BLaER1 treated with 17β-estradiol and CSF1 and Interleukin-3, amounts not matched to agents 10 nM and 100 nM (cell line): ENCODE data around the gene CYB5A.
A peak's percentile ranks its signal among the peaks of the same experiment; 100 is the strongest.
"Not testable (repeated sequence)": the region's sequence is repeated elsewhere in the genome, so short reads cannot be mapped to it uniquely, and the experiment has no call there.

Source experiments
- H3K27ac ChIP-seq, 11 experiments: shearing (Covaris generic); formaldehyde crosslinking; 2 replicates each; pipeline ENCODE4 v1.8.1; 2022
- H3K27me3 ChIP-seq, 11 experiments: shearing (Covaris generic); formaldehyde crosslinking; 2 replicates each; pipeline ENCODE4 v1.8.1; 2022
- H3K36me3 ChIP-seq, 11 experiments: shearing (Covaris generic); formaldehyde crosslinking; 2 replicates each; pipeline ENCODE4 v1.8.1; 2022
- H3K4me1 ChIP-seq, 10 experiments: shearing (Covaris generic); formaldehyde crosslinking; 2 replicates each; pipeline ENCODE4 v1.8.1; 2022
- H3K4me2 ChIP-seq, 11 experiments: shearing (Covaris generic); formaldehyde crosslinking; 2 replicates each; pipeline ENCODE4 v1.8.1; 2022
- H3K4me3 ChIP-seq, 10 experiments: shearing (Covaris generic); formaldehyde crosslinking; 2 replicates each; pipeline ENCODE4 v1.8.1; 2022
- H3K9ac ChIP-seq, 11 experiments: shearing (Covaris generic); formaldehyde crosslinking; 2 replicates each; pipeline ENCODE4 v1.8.1; 2022
- H3K9me3 ChIP-seq, 11 experiments: shearing (Covaris generic); formaldehyde crosslinking; replicated peaks in 1 of 11; 2 replicates each; pipeline ENCODE4 v1.8.1; 2022
- H4K20me1 ChIP-seq, 11 experiments: shearing (Covaris generic); formaldehyde crosslinking; 2 replicates each; pipeline ENCODE4 v1.8.1; 2022
- Cebpa-rat ChIP-seq, 11 experiments: shearing (Covaris generic); IDR thresholded peaks; 2 replicates each; pipeline ENCODE4 v1.8.1; 2022

Gene CYB5A

DNA sequence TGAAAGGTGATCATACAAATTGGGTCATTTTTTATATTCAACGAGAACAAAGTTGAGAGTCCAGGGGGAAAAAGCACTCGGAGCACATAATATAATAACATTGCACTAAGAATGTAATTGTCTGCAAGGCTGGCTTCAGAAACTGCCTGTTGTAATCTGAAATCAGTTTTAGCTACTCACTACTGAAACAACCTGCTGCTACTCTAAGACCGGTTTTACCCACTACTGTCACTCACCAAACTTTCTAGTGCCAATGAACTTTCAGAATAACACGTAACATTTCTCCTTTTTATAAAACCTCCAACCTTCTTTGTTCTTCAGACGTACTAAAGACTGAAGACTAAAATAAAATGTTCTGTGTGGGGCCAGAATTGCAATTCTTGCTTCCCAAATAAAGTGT lies 11.5 kb upstream of the CYB5A start:
- TF ChIP-seq Cebpa-rat (IDR thresholded peaks at IDR 0.05), result no peak

DNA sequence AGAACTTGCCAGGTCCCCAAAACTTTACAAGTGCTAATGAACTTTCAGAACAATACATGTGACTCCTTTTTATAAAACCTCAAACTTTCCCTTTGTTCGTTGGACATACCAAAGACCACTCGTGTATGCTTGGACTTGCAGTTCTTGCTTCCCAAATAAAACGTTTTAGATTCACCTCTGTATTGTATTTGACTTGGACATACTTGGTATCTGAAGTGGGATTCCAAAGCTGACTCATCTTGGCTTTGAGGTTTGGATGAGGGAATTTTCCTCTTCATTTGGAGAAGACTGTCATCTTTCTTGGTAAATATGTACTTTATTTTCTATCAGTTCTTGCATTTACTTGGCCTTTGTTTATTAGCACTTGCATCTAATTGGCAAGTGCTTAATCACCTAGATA lies 8.0 kb upstream of the CYB5A start:
- Histone ChIP-seq H3K4me1 (no peaks in the 10 kb centered on the region), H3K36me3 (no peaks in the 10 kb centered on the region), H3K9ac (no peak overlapping the region), H3K27me3 (no peaks in the 10 kb centered on the region), H3K9me3 (peaks cover 0 to 9% (median 0%) of the 10 kb centered on the region in 11 experiments; a peak in 3 of 22 replicates), H3K27ac (no peak overlapping the region), H4K20me1 (no peaks in the 10 kb centered on the region), H3K4me3 (no peak overlapping the region), H3K4me2 (no peak overlapping the region)
- no peak for TF ChIP-seq Cebpa-rat (IDR thresholded peaks at IDR 0.05)

More for the DNA sequence above, 11.5 kb upstream of the CYB5A start:
- Histone ChIP-seq H3K9me3 (peaks cover 0 to 9% (median 0%) of the 10 kb centered on the region in 11 experiments; a peak in 3 of 22 replicates), H3K4me2 (no peak overlapping the region), H3K27me3 (no peaks in the 10 kb centered on the region), H3K36me3 (no peaks in the 10 kb centered on the region), H3K4me3 (no peak overlapping the region), H3K27ac (no peak overlapping the region), H3K9ac (no peak overlapping the region), H4K20me1 (no peaks in the 10 kb centered on the region), H3K4me1 (no peaks in the 10 kb centered on the region)

DNA sequence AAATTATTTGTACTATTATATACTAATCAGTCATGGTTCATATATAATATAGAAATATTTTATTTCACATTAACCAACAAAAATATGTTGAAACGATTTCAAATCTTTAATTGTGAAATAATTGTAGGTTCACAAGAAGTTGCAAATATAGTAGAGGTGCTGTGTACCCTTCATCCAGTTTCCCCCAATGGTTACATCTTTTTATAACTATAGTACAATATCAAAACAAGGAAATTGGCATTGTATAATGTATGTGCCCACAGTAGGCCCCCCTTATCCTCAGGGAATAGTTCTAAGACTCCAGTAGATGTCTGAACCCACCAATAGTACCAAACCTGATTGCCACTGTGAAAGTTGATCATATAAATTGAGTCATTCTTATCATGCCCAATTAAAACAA lies 7.4 kb upstream of the CYB5A start:
- Histone ChIP-seq H3K4me1 (no peaks in the 10 kb centered on the region), H3K27me3 (no peaks in the 10 kb centered on the region), H3K4me3 (no peak overlapping the region), H3K9ac (no peak overlapping the region), H3K27ac (no peak overlapping the region), H3K36me3 (no peaks in the 10 kb centered on the region), H4K20me1 (no peaks in the 10 kb centered on the region), H3K4me2 (no peak overlapping the region), H3K9me3 (peaks cover 0 to 9% (median 0%) of the 10 kb centered on the region in 11 experiments; a peak in 3 of 22 replicates)
- TF ChIP-seq Cebpa-rat (IDR thresholded peaks at IDR 0.05), result no peak

DNA sequence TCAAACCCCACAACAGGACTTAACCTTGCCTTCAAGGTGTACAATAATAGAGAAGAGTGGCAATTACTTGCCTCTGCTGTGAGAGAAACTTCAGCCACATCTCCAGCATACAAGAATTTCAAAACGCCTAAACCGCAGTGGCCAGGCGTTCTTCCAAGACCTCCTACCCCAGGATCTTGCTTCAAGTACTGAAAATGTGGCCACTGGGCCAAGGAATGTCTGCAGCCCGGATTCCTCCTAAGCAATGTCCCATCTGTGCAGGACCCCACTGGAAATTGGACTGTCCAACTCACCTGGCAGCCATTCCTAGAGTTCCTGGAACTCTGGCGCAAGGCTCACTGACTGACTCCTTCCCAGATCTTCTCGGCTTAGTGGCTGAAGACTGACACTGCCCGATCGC lies 2.8 kb upstream of the CYB5A start:
- Histone ChIP-seq H3K4me3 (no peak overlapping the region), H3K9me3 (peaks cover 0 to 9% (median 3%) of the 10 kb centered on the region in 11 experiments; a peak in 6 of 22 replicates), H3K36me3 (no peaks in the 10 kb centered on the region), H3K27me3 (no peaks in the 10 kb centered on the region), H3K27ac (no peak overlapping the region), H3K4me2 (no peak overlapping the region), H3K9ac (no peak overlapping the region), H4K20me1 (no peaks in the 10 kb centered on the region), H3K4me1 (peaks cover 12 to 24% (median 18%) of the 10 kb centered on the region in 10 experiments)
- TF ChIP-seq Cebpa-rat (IDR thresholded peaks at IDR 0.05), result no peak

DNA sequence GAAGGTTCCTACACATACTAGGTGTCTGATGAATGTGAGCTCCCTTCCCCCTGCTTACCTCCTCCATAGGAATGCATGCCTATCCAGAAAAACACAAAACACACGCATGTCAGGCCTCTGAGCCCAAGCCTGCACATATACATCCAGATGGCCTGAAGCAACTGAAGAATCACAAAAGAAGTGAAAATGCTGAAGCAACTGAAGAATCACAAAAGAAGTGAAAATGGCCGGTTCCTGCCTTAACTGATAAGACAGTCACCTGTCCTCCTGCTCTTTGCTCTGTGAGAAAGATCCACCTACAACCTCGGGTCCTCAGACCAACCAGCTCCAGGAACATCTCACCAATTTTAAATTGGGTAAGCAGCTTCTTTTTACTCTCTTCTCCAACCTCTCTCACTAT lies 1.2 kb upstream of the CYB5A start:
- H3K4me3 ChIP-seq, result peak overlapping the region in 2 of 10 experiments; percentile 86 to 88; a peak in 4 of 20 replicates
- 0 out of 22 replicates have a peak overlapping the region, but pooled peaks of 1 of the 11 experiments have one; percentile 79 for H3K9ac ChIP-seq
- H3K27ac ChIP-seq, result peak overlapping the region in 1 of 11 experiments; percentile 71; a peak in 1 of 22 replicates
- peaks cover 15 to 29% (median 18%) of the 10 kb centered on the region in 10 experiments for H3K4me1 ChIP-seq
- not testable (repeated sequence) for H3K36me3 ChIP-seq, H3K9me3 ChIP-seq, H3K27me3 ChIP-seq, H4K20me1 ChIP-seq
- H3K4me2 ChIP-seq, result peak overlapping the region; percentile 71 to 98 (median 86); a peak in 19 of 22 replicates

DNA sequence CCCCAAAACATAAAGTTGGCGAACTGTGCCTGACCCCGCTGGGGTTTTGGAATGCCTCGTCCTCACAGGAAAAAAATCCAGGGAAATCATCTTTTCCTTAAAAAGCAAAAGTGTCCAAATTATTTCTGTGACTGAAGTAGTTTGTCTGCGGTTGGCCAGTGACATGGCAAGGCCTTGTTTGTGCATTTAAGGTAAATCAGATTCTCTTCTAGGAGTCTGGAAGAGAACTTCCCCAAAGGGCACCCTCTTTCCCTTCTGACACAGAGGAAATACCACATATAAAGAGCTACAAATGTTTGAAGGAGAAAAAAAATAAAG lies 737 bp upstream of the CYB5A start:
- Histone ChIP-seq H3K9me3 (peaks cover 0 to 5% (median 0%) of the 10 kb centered on the region in 11 experiments; a peak in 4 of 22 replicates), H3K27ac (peak overlapping the region in 10 of 11 experiments; percentile 42 to 71 (median 54); a peak in 19 of 22 replicates), H3K4me1 (peaks cover 15 to 29% (median 20%) of the 10 kb centered on the region in 10 experiments), H3K27me3 (no peaks in the 10 kb centered on the region), H3K36me3 (no peaks in the 10 kb centered on the region), H3K4me3 (peak overlapping the region; percentile 61 to 89 (median 82)), H3K9ac (peak overlapping the region; percentile 40 to 82 (median 79)), H4K20me1 (no peaks in the 10 kb centered on the region; a peak in 1 of 22 replicates), H3K4me2 (peak overlapping the region; percentile 71 to 98 (median 86))
- peak in 1 of 11 experiments; percentile 3; a peak in 2 of 22 replicates for TF ChIP-seq Cebpa-rat (IDR thresholded peaks at IDR 0.05)

DNA sequence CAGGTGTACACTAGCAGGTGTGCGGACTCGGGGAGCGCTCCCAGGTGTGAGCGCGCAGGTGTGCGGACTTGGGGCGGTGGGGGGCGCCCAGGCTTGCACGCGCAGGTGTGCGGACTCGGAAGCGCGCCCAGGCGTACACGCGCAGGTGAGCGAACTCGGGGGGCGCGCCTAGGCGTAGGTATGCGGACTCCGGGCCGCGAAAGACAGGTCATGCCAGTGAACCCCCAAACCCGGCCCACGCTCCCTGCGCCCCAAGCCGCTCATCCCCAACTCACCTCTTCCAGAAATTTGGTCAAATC lies 342 bp downstream of the CYB5A start:
- TF ChIP-seq Cebpa-rat (IDR thresholded peaks at IDR 0.05), result no peak
- H3K4me1 ChIP-seq, result peaks cover 16 to 31% (median 25%) of the 10 kb centered on the region in 10 experiments
- peak overlapping the region; percentile 61 to 89 (median 82) for H3K4me3 ChIP-seq
- H3K27me3 ChIP-seq, result no peaks in the 10 kb centered on the region
- H3K9ac ChIP-seq, result peak overlapping the region; percentile 65 to 82 (median 80)
- no peaks in the 10 kb centered on the region; a peak in 1 of 22 replicates for H4K20me1 ChIP-seq
- H3K9me3 ChIP-seq, result peaks cover 0 to 5% (median 0%) of the 10 kb centered on the region in 11 experiments; a peak in 4 of 22 replicates
- H3K27ac ChIP-seq, result peak overlapping the region; percentile 5 to 71 (median 62); a peak in 19 of 22 replicates
- H3K4me2 ChIP-seq, result peak overlapping the region; percentile 80 to 100 (median 98)
- H3K36me3 ChIP-seq, result no peaks in the 10 kb centered on the region

DNA sequence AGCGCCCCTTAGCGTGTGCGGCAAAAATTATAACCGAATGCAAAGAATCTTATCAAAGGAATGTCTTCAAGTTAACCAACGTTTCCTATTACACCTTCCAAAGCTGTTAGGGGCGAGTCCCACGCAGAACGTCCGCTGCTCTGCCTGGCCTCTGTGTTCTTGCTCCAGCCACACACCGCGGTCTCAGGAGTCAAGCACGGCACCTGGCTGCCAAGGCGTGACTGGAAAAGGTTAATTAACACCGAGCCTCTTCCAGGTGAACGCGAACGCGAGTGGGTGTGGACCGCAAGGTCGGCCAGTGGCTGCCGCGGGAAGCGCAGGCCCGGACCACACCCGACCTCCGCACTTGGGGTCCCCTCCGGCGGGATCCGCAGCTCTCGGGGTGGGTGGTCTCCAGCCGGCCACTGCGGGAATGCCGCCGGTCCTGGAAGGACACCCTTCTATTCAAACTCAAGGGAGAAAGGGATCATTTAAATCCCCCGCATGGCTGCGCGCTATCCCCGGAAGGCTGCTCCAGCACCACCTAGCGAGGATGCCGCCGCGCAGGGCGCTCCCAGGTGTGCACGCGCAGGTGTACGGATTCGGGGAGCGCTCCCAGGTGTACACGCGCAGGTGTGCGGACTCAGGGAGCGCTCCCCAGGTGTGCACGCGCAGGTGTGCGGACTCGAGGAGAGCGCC lies 830 bp downstream of the CYB5A start:
- peaks cover 0 to 5% (median 0%) of the 10 kb centered on the region in 11 experiments; a peak in 4 of 22 replicates for H3K9me3 ChIP-seq
- no peaks in the 10 kb centered on the region for H3K27me3 ChIP-seq
- no peaks in the 10 kb centered on the region; a peak in 1 of 22 replicates for H4K20me1 ChIP-seq
- H3K9ac ChIP-seq, result peak overlapping the region; percentile 65 to 82 (median 80); a peak in 21 of 22 replicates
- peak overlapping the region; percentile 80 to 100 (median 98) for H3K4me2 ChIP-seq
- H3K27ac ChIP-seq, result peak overlapping the region in 5 of 11 experiments; percentile 56 to 70 (median 64); a peak in 6 of 22 replicates
- H3K4me1 ChIP-seq, result peaks cover 16 to 31% (median 25%) of the 10 kb centered on the region in 10 experiments
- TF ChIP-seq Cebpa-rat (IDR thresholded peaks at IDR 0.05), result no peak
- peaks cover 0 to 2% (median 0%) of the 10 kb centered on the region in 11 experiments; a peak in 2 of 22 replicates for H3K36me3 ChIP-seq
- H3K4me3 ChIP-seq, result peak overlapping the region; percentile 61 to 89 (median 82)

DNA sequence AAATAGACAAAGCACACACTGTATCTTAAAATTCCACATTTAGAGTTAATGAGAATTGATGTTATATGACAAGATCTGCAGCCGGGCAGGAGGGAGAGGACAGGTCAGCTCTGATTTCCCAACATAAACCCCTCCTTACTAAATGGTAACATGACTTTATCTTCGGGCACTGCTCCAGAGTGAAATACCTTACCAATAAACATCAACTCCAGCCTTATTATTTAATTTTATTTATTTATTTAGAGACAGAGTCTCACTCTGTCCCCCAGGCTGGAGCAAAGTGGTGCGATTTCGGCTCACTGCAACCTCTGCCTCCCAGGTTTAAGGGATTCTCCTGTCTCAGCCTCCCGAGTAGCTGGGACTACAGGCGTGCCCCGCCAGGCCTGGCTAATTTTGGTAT lies 1.7 kb downstream of the CYB5A start:
- H3K9me3 ChIP-seq, result peaks cover 0 to 5% (median 0%) of the 10 kb centered on the region in 11 experiments; a peak in 4 of 22 replicates
- no peaks in the 10 kb centered on the region; a peak in 1 of 22 replicates for H4K20me1 ChIP-seq
- H3K27ac ChIP-seq, result no peak overlapping the region
- no peak for TF ChIP-seq Cebpa-rat (IDR thresholded peaks at IDR 0.05)
- peaks cover 16 to 31% (median 25%) of the 10 kb centered on the region in 10 experiments for H3K4me1 ChIP-seq
- peaks cover 0 to 5% (median 0%) of the 10 kb centered on the region in 11 experiments; a peak in 2 of 22 replicates for H3K36me3 ChIP-seq
- H3K27me3 ChIP-seq, result no peaks in the 10 kb centered on the region
- H3K4me2 ChIP-seq, result peak overlapping the region in 4 of 11 experiments; percentile 33 to 97 (median 88); a peak in 2 of 22 replicates
- H3K9ac ChIP-seq, result no peak overlapping the region
- no peak overlapping the region; a peak in 1 of 20 replicates for H3K4me3 ChIP-seq
